GM18505 (cell line): Measurements from ENCODE around the gene PNPLA3.

Experiments used
- ATAC-seq: cut with Tn5 transposase; IDR thresholded peaks from one replicate; pipeline ENCODE4 v1.9.1; 2021; ENCODE audit not compliant: unreplicated experiment
- POLR2A ChIP-seq: IDR thresholded peaks from 4 replicates; pipeline ENCODE4 v1.6.1; 2011; ENCODE audit warnings: borderline replicate concordance; ENCODE audit not compliant: insufficient read depth, insufficient read length; ENCODE audit errors: extremely low read depth

The PNPLA3 gene

GRCh38 chr22:43953988-43954785, 30.6 kb downstream of the PNPLA3 start:
- no peak for ATAC-seq
- no peak for TF ChIP-seq POLR2A

GRCh38 chr22:43955040-43955882, 31.7 kb downstream of the PNPLA3 start, which contains the start of gene SAMM50:
TSS of gene SAMM50 (plus strand) at chr22:43955442. CDS start at chr22:43955578, 136 bp downstream.
- ATAC-seq, result peak; percentile 87
- TF ChIP-seq POLR2A, result peak; percentile 97

- no peak for ATAC-seq
- no peak for TF ChIP-seq POLR2A
Measured at GRCh38 chr22:43955883-43956782, 32.5 kb downstream of the PNPLA3 start.

GRCh38 chr22:43956805-43957463, 33.3 kb downstream of the PNPLA3 start:
- no peak for ATAC-seq
- TF ChIP-seq POLR2A, result no peak

- ATAC-seq, result no peak
- no peak for TF ChIP-seq POLR2A
Measured at GRCh38 chr22:43957871-43958270, 34.3 kb downstream of the PNPLA3 start.

GRCh38 chr22:43964314-43964857, 40.8 kb downstream of the PNPLA3 start:
- no peak for ATAC-seq
- TF ChIP-seq POLR2A, result no peak

- no peak for TF ChIP-seq POLR2A
- no peak for ATAC-seq
Measured at GRCh38 chr22:43967069-43967468, 43.5 kb downstream of the PNPLA3 start.

GRCh38 chr22:43968614-43969013, 45.0 kb downstream of the PNPLA3 start:
- ATAC-seq, result no peak
- TF ChIP-seq POLR2A, result no peak

GRCh38 chr22:43969021-43969878, 45.6 kb downstream of the PNPLA3 start:
- TF ChIP-seq POLR2A, result no peak
- no peak for ATAC-seq

GRCh38 chr22:43969989-43970755, 46.6 kb downstream of the PNPLA3 start:
- no peak for TF ChIP-seq POLR2A
- ATAC-seq, result no peak

GRCh38 chr22:43971112-43971511, 47.5 kb downstream of the PNPLA3 start:
- ATAC-seq, result no peak
- no peak for TF ChIP-seq POLR2A
